ENCODE measurements around the gene GZF1.

GZF1 gene

GRCh38 chr20:23370873-23371272, 8.9 kb downstream of the GZF1 start:
- TF ChIP-seq, protein P1, sequence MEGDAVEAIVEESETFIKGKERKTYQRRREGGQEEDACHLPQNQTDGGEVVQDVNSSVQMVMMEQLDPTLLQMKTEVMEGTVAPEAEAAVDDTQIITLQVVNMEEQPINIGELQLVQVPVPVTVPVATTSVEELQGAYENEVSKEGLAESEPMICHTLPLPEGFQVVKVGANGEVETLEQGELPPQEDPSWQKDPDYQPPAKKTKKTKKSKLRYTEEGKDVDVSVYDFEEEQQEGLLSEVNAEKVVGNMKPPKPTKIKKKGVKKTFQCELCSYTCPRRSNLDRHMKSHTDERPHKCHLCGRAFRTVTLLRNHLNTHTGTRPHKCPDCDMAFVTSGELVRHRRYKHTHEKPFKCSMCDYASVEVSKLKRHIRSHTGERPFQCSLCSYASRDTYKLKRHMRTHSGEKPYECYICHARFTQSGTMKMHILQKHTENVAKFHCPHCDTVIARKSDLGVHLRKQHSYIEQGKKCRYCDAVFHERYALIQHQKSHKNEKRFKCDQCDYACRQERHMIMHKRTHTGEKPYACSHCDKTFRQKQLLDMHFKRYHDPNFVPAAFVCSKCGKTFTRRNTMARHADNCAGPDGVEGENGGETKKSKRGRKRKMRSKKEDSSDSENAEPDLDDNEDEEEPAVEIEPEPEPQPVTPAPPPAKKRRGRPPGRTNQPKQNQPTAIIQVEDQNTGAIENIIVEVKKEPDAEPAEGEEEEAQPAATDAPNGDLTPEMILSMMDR (IDR thresholded peaks at IDR 0.05; ENCODE audit: control extremely low read depth, extremely low read depth, low read depth, missing control alignments) = no peak
- POLR2A ChIA-PET = interaction anchor here (1.0 kb wide), 1 partner anchor 13 kb away, joined by 3 read pairs; no protein-coding TSS in a partner anchor
- CTCF ChIA-PET = interaction anchor here (1.3 kb wide), 1 partner anchor 21 kb away, joined by 3 read pairs; no protein-coding TSS in a partner anchor
- DNase-seq (ENCODE audit: extremely low spot score) = no peak

GRCh38 chr20:23371496-23371895, 9.5 kb downstream of the GZF1 start:
- no peak for DNase-seq (ENCODE audit: extremely low spot score)
- CTCF ChIA-PET = no interaction called here
- TF ChIP-seq, protein P1 (IDR thresholded peaks at IDR 0.05; ENCODE audit: control extremely low read depth, extremely low read depth, low read depth, missing control alignments) = no peak
- POLR2A ChIA-PET = no interaction called here

- POLR2A ChIA-PET = interaction anchor here (0.5 kb wide), 1 partner anchor 43 kb away, joined by 5 read pairs; no protein-coding TSS in a partner anchor
- CTCF ChIA-PET = interaction anchor here (0.8 to 2.6 kb wide), 3 partner anchors 17 to 534 kb away, joined by 3 to 9 read pairs (median 3); no protein-coding TSS in a partner anchor
- no peak for DNase-seq (ENCODE audit: extremely low spot score)
- TF ChIP-seq, protein P1 (IDR thresholded peaks at IDR 0.05; ENCODE audit: control extremely low read depth, extremely low read depth, low read depth, missing control alignments) = no peak
Observed at GRCh38 chr20:23374441-23374840, 12.5 kb downstream of the GZF1 start.

DNA sequence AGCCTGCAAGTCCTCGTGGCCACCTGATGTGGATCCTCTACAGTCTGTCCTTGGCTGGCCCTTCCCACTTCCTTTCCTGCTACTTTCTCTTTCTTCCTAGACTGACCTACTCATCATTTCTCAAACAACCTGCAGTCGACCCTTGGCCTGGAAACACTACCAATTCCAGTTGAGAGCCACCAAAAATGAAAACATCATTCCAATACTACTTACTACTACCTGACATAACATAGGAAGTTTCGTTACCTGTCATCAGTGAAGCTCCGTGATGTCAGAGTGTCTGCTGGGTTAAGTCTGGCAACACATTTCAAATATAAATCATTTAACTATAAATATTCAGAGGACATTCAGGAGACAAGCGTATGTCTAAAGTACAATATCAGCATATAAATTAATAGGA, 13.8 kb downstream of the GZF1 start:
- ChIA-PET POLR2A (no interaction called here), CTCF (interaction anchor here (0.8 to 2.6 kb wide), 4 partner anchors 10 to 46 kb away, joined by 3 to 9 read pairs (median 4); partner anchors contain the start of gene NAPB)
- TF ChIP-seq, protein P1 (IDR thresholded peaks at IDR 0.05; ENCODE audit: control extremely low read depth, extremely low read depth, low read depth, missing control alignments) = no peak
- no peak for DNase-seq (ENCODE audit: extremely low spot score)

DNA sequence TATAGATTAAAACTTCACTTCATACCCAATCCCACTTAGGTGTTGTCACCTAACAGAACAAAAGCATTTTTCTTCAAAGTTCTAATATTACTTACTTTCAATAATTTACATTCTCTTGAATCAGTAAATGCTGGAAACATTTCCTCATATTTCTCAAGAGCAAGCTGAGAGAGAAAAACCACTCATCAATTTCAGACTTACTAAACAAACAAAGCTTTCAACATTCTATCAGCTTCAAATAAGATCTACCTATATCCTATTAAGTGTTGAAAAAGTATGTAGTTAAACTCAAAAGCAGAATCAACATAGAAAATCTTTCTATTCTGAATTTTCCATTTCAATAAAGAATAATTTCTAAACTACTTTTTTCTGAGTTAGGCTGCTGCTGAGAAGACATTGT, 17.8 kb downstream of the GZF1 start:
- DNase-seq (ENCODE audit: extremely low spot score) = no peak
- TF ChIP-seq, protein P1 (IDR thresholded peaks at IDR 0.05; ENCODE audit: control extremely low read depth, extremely low read depth, low read depth, missing control alignments) = no peak
- CTCF ChIA-PET = interaction anchor here (0.7 to 1.5 kb wide), 2 partner anchors 11 to 16 kb away, joined by 3 read pairs; no protein-coding TSS in a partner anchor
- POLR2A ChIA-PET = no interaction called here

- DNase-seq (ENCODE audit: extremely low spot score) = no peak
- TF ChIP-seq, protein P1 (IDR thresholded peaks at IDR 0.05; ENCODE audit: control extremely low read depth, extremely low read depth, low read depth, missing control alignments) = no peak
- CTCF ChIA-PET = interaction anchor here (1.0 to 1.3 kb wide), 2 partner anchors 8 to 38 kb away, joined by 3 to 4 read pairs; no protein-coding TSS in a partner anchor
- POLR2A ChIA-PET = no interaction called here
Observed at GRCh38 chr20:23381876-23382275, 19.9 kb downstream of the GZF1 start.

Data from GM10248 (cell line).